ENCODE measurements around the gene CEP63. TPM values are rescaled to one million over a fixed set of nuclear protein-coding genes. Genes with fewer than 3 reads are reported as not detected.
"Not testable (repeated sequence)": the region's sequence is repeated elsewhere in the genome, so short reads cannot be mapped to it uniquely, and the experiment has no call there.

The CEP63 gene
- total and polyA plus RNA-seq, 3 experiments from 2014 or later, result 19.3 to 21.3 (median 21.1) TPM

DNA sequence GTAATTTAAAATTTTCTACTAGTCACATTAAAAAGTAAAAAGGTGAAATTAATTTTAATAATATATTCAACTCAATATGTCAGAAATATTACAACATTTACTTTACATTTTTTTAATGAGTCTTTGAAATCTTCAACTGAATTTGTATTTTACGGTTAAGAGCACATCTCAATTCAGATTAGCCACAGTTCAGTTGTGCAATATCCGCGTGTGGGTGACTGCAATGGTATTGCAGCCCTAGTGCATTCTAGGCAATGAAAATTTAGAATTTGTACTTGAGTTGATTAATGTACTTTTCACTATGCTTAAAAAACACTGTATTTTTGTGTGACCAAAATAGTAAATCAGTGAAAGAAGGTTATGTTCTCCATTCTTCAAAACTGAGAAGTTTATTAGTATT lies 57.3 kb downstream of the CEP63 start:
- ChIA-PET CTCF (no interaction called here), POLR2A (no interaction called here)
- no peak overlapping the region for H3K27ac Mint-ChIP-seq

GRCh38 chr3:134544316-134544715 lies 58.5 kb downstream of the CEP63 start:
- DNase-seq, result no peak
- H3K36me3 ChIP-seq (ENCODE audit: insufficient read depth, low read length), result peaks cover 13% of the 10 kb centered on the region
- H3K27me3 ChIP-seq (ENCODE audit: insufficient read depth, low read length, poor library complexity, severe bottlenecking), result no peaks in the 10 kb centered on the region
- H3K4me1 ChIP-seq (ENCODE audit: insufficient read depth, low read length), result no peaks in the 10 kb centered on the region
- H3K4me3 Mint-ChIP-seq, result no peak overlapping the region
- H3K36me3 Mint-ChIP-seq, result peaks cover 25 to 52% (median 32%) of the 10 kb centered on the region in 3 donors
- CTCF ChIA-PET, result no interaction called here
- H3K9me3 ChIP-seq (ENCODE audit: low read length), result no peaks in the 10 kb centered on the region
- H3K9me3 Mint-ChIP-seq, result no peaks in the 10 kb centered on the region
- H3K4me1 Mint-ChIP-seq, result peaks cover 0 to 5% (median 0%) of the 10 kb centered on the region in 3 donors
- POLR2A ChIA-PET, result no interaction called here
- H3K27ac ChIP-seq (ENCODE audit: low read depth, low read length), result no peak overlapping the region
- no peak overlapping the region for H3K27ac Mint-ChIP-seq
- H3K4me3 ChIP-seq (ENCODE audit: low read length), result no peak overlapping the region
- no peaks in the 10 kb centered on the region for H3K27me3 Mint-ChIP-seq

More for the DNA sequence above, 57.3 kb downstream of the CEP63 start:
- Histone ChIP-seq H3K36me3 (ENCODE audit: insufficient read depth, low read length) (peaks cover 3% of the 10 kb centered on the region), H3K4me3 (ENCODE audit: low read length) (no peak overlapping the region), H3K4me1 (ENCODE audit: insufficient read depth, low read length) (no peaks in the 10 kb centered on the region), H3K9me3 (ENCODE audit: low read length) (no peaks in the 10 kb centered on the region), H3K27ac (ENCODE audit: low read depth, low read length) (no peak overlapping the region), H3K27me3 (ENCODE audit: insufficient read depth, low read length, poor library complexity, severe bottlenecking) (no peaks in the 10 kb centered on the region)
- H3K9me3 Mint-ChIP-seq, result no peaks in the 10 kb centered on the region
- H3K4me3 Mint-ChIP-seq, result no peak overlapping the region
- H3K36me3 Mint-ChIP-seq, result peaks cover 18 to 46% (median 24%) of the 10 kb centered on the region in 3 donors
- H3K4me1 Mint-ChIP-seq, result peaks cover 0 to 5% (median 0%) of the 10 kb centered on the region in 3 donors
- no peaks in the 10 kb centered on the region for H3K27me3 Mint-ChIP-seq
- DNase-seq, result no peak

- H3K4me3 ChIP-seq (ENCODE audit: low read length); H3K27me3 Mint-ChIP-seq; H3K27me3 ChIP-seq (ENCODE audit: insufficient read depth, low read length, poor library complexity, severe bottlenecking); H3K4me1 ChIP-seq (ENCODE audit: insufficient read depth, low read length); H3K9me3 Mint-ChIP-seq; POLR2A ChIA-PET; H3K27ac ChIP-seq (ENCODE audit: low read depth, low read length); DNase-seq; H3K9me3 ChIP-seq (ENCODE audit: low read length); CTCF ChIA-PET; H3K4me1 Mint-ChIP-seq; H3K27ac Mint-ChIP-seq; H3K4me3 Mint-ChIP-seq: not testable (repeated sequence)
- peaks cover 18% of the 10 kb centered on the region for H3K36me3 ChIP-seq (ENCODE audit: insufficient read depth, low read length)
- H3K36me3 Mint-ChIP-seq, result peaks cover 26 to 54% (median 35%) of the 10 kb centered on the region in 3 donors
Observed at GRCh38 chr3:134544783-134545182, 58.9 kb downstream of the CEP63 start.

GRCh38 chr3:134545818-134546217 lies 60.0 kb downstream of the CEP63 start:
- H3K9me3 ChIP-seq (ENCODE audit: low read length), result no peaks in the 10 kb centered on the region
- Mint-ChIP-seq H3K27me3 (no peaks in the 10 kb centered on the region), H3K9me3 (no peaks in the 10 kb centered on the region), H3K36me3 (peaks cover 30 to 63% (median 45%) of the 10 kb centered on the region in 3 donors), H3K27ac (no peak overlapping the region), H3K4me3 (no peak overlapping the region), H3K4me1 (peaks cover 0 to 5% (median 0%) of the 10 kb centered on the region in 3 donors)
- no peaks in the 10 kb centered on the region for H3K4me1 ChIP-seq (ENCODE audit: insufficient read depth, low read length)
- H3K27ac ChIP-seq (ENCODE audit: low read depth, low read length), result no peak overlapping the region
- ChIA-PET POLR2A (no interaction called here), CTCF (no interaction called here)
- DNase-seq, result no peak
- H3K4me3 ChIP-seq (ENCODE audit: low read length), result no peak overlapping the region
- H3K27me3 ChIP-seq (ENCODE audit: insufficient read depth, low read length, poor library complexity, severe bottlenecking), result no peaks in the 10 kb centered on the region
- peaks cover 24% of the 10 kb centered on the region for H3K36me3 ChIP-seq (ENCODE audit: insufficient read depth, low read length)

DNA sequence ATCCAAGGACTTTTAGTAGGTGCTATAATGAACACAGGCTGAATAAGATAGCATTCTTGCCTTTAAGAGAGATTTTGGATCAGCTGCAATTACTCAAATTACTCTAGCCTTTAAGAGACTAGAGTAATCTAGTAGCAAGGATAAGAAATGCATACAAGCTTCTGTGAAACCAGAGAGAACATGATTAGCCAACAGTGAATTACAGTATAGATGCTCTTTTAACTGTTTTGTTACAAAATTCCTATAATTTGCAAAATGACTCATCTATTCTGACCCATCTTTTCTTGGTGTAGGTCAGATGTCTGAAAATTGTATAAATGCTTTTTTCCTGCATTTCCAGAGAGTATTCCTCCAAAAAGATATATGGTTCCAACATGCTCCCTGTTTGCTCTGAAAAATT lies 66.9 kb downstream of the CEP63 start:
- H3K36me3 Mint-ChIP-seq, result peaks cover 36 to 64% (median 50%) of the 10 kb centered on the region in 3 donors
- no peaks in the 10 kb centered on the region for H3K4me1 Mint-ChIP-seq
- POLR2A ChIA-PET, result no interaction called here

DNA sequence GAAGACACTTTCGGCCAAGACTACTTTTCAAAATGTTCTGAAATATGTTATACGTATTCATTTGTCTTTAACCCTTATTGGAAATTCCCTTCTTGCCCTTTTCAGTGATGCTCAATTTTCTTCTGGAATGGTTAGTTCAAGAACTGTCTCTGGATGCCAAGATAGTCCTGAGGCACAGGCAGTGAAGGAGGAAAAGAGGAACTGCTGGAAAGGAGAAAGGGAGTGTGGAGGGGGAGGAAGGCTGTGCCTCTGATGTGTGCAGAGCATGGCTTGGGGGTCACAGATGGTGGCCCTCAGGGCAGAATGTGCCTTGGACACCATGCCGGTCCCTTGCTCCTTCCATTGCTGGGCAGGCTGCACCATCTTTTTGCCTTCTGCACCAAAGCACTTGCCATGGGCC lies 73.7 kb downstream of the CEP63 start:
- no peaks in the 10 kb centered on the region for H3K27me3 ChIP-seq (ENCODE audit: insufficient read depth, low read length, poor library complexity, severe bottlenecking)
- no peaks in the 10 kb centered on the region for H3K9me3 ChIP-seq (ENCODE audit: low read length)
- H3K4me1 ChIP-seq (ENCODE audit: insufficient read depth, low read length), result no peaks in the 10 kb centered on the region
- Mint-ChIP-seq H3K27ac (peak overlapping the region in 2 of 8 donors; percentile 21 to 65), H3K27me3 (no peaks in the 10 kb centered on the region), H3K9me3 (no peaks in the 10 kb centered on the region), H3K36me3 (peaks cover 24 to 59% (median 33%) of the 10 kb centered on the region in 3 donors), H3K4me3 (no peak overlapping the region), H3K4me1 (no peaks in the 10 kb centered on the region)
- no peaks in the 10 kb centered on the region for H3K36me3 ChIP-seq (ENCODE audit: insufficient read depth, low read length)
- H3K27ac ChIP-seq (ENCODE audit: low read depth, low read length), result no peak overlapping the region
- DNase-seq, result no peak
- ChIA-PET POLR2A (no interaction called here), CTCF (no interaction called here)
- no peak overlapping the region for H3K4me3 ChIP-seq (ENCODE audit: low read length)

More for the DNA sequence above, 66.9 kb downstream of the CEP63 start:
- H3K9me3 Mint-ChIP-seq, result no peaks in the 10 kb centered on the region
- H3K27me3 Mint-ChIP-seq, result no peaks in the 10 kb centered on the region
- Histone ChIP-seq H3K4me3 (ENCODE audit: low read length) (no peak overlapping the region), H3K4me1 (ENCODE audit: insufficient read depth, low read length) (no peaks in the 10 kb centered on the region), H3K36me3 (ENCODE audit: insufficient read depth, low read length) (peaks cover 35% of the 10 kb centered on the region), H3K9me3 (ENCODE audit: low read length) (no peaks in the 10 kb centered on the region), H3K27ac (ENCODE audit: low read depth, low read length) (no peak overlapping the region), H3K27me3 (ENCODE audit: insufficient read depth, low read length, poor library complexity, severe bottlenecking) (no peaks in the 10 kb centered on the region)
- no peak for DNase-seq
- CTCF ChIA-PET, result no interaction called here
- H3K4me3 Mint-ChIP-seq, result no peak overlapping the region
- H3K27ac Mint-ChIP-seq, result no peak overlapping the region

DNA sequence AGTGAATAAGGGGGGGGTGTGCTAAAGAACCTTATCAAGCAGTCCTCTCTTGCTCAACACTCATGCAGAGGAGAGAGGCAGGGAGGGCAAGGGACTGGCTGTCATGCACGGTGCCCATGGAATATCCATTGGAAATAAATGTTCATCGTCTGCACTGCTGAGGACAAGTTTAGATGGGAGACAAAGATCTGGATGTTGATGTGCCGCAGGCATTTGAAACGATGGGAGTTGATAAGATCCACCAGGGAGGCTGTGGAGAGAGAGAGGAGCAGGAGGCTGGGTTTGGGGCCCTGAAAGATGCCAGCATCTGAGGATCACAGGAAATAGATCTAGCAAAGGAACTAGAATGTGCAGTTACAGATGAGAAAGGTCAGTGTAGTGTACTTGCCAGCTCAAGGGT lies 76.2 kb downstream of the CEP63 start:
- Histone ChIP-seq H3K27ac (ENCODE audit: low read depth, low read length) (no peak overlapping the region), H3K4me1 (ENCODE audit: insufficient read depth, low read length) (no peaks in the 10 kb centered on the region), H3K4me3 (ENCODE audit: low read length) (no peak overlapping the region), H3K27me3 (ENCODE audit: insufficient read depth, low read length, poor library complexity, severe bottlenecking) (no peaks in the 10 kb centered on the region), H3K9me3 (ENCODE audit: low read length) (no peaks in the 10 kb centered on the region), H3K36me3 (ENCODE audit: insufficient read depth, low read length) (no peaks in the 10 kb centered on the region)
- no peak overlapping the region for H3K4me3 Mint-ChIP-seq
- ChIA-PET CTCF (no interaction called here), POLR2A (no interaction called here)
- no peaks in the 10 kb centered on the region for H3K27me3 Mint-ChIP-seq
- peak overlapping the region in 1 of 8 donors; percentile 35 for H3K27ac Mint-ChIP-seq
- no peaks in the 10 kb centered on the region for H3K4me1 Mint-ChIP-seq
- H3K36me3 Mint-ChIP-seq, result peaks cover 24 to 54% (median 33%) of the 10 kb centered on the region in 3 donors
- H3K9me3 Mint-ChIP-seq, result no peaks in the 10 kb centered on the region
- no peak for DNase-seq

DNA sequence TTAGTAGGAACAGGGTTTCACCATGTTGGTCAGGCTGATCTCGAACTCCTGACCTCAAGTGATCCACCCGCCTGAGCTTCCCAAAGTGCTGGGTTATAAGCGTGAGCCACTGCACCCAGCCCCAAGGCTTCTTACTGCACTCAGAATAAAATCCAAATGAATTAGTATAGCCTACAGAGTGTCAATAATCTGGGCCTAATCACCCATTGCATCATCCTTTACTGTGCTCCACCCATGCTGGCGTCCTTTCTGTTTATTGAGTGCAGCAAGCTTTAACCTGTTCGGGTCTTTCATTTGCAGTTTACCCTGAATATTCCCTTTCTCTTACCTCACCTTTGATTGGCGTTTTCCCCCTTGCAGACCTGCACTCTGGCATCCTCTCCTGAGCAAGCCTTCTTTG lies 77.7 kb downstream of the CEP63 start:
- no peak for DNase-seq
- H3K4me3 Mint-ChIP-seq, result no peak overlapping the region
- peaks cover 21 to 43% (median 28%) of the 10 kb centered on the region in 3 donors for H3K36me3 Mint-ChIP-seq
- POLR2A ChIA-PET, result no interaction called here
- H3K4me1 Mint-ChIP-seq, result no peaks in the 10 kb centered on the region
- no peaks in the 10 kb centered on the region for H3K27me3 Mint-ChIP-seq
- Histone ChIP-seq H3K4me3 (ENCODE audit: low read length) (no peak overlapping the region), H3K27ac (ENCODE audit: low read depth, low read length) (no peak overlapping the region), H3K36me3 (ENCODE audit: insufficient read depth, low read length) (no peaks in the 10 kb centered on the region), H3K4me1 (ENCODE audit: insufficient read depth, low read length) (no peaks in the 10 kb centered on the region), H3K27me3 (ENCODE audit: insufficient read depth, low read length, poor library complexity, severe bottlenecking) (no peaks in the 10 kb centered on the region), H3K9me3 (ENCODE audit: low read length) (no peaks in the 10 kb centered on the region)
- no peak overlapping the region for H3K27ac Mint-ChIP-seq
- peaks cover 0 to 5% (median 2%) of the 10 kb centered on the region in 5 donors for H3K9me3 Mint-ChIP-seq
- CTCF ChIA-PET, result no interaction called here

DNA sequence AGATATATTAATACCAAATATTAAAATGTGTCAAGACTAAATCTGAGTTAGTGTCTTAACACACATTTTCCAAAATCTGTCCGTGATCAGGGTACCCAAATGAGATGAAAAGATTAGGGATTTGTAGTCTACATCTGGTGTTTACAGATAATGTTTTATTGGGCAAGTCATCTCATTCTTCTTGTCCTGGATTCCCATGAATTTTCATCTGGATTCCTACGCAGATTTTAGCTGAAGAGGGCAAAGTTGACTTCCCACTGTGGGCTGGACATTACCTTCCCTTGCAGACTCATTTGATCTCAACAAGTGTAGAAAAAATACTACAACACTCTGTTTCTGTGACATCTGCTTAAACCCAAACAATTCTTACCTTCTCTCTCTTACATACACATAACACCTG lies 79.1 kb downstream of the CEP63 start:
- no peaks in the 10 kb centered on the region for H3K4me1 Mint-ChIP-seq
- H3K9me3 ChIP-seq (ENCODE audit: low read length), result no peaks in the 10 kb centered on the region
- H3K27ac Mint-ChIP-seq, result no peak overlapping the region
- peaks cover 14 to 30% (median 28%) of the 10 kb centered on the region in 3 donors for H3K36me3 Mint-ChIP-seq
- POLR2A ChIA-PET, result no interaction called here
- H3K4me3 Mint-ChIP-seq, result no peak overlapping the region
- CTCF ChIA-PET, result no interaction called here
- no peaks in the 10 kb centered on the region for H3K4me1 ChIP-seq (ENCODE audit: insufficient read depth, low read length)
- no peaks in the 10 kb centered on the region for H3K36me3 ChIP-seq (ENCODE audit: insufficient read depth, low read length)
- peaks cover 0 to 9% (median 7%) of the 10 kb centered on the region in 5 donors for H3K9me3 Mint-ChIP-seq
- H3K27me3 Mint-ChIP-seq, result no peaks in the 10 kb centered on the region
- no peak for DNase-seq
- no peaks in the 10 kb centered on the region for H3K27me3 ChIP-seq (ENCODE audit: insufficient read depth, low read length, poor library complexity, severe bottlenecking)
- H3K4me3 ChIP-seq (ENCODE audit: low read length), result no peak overlapping the region
- no peak overlapping the region for H3K27ac ChIP-seq (ENCODE audit: low read depth, low read length)
